KMS-11 (cell line): Measurements from ENCODE around the gene PEMT.

Experiments used
- H2AFZ ChIP-seq: fragments of 200-600 bp; sonication (generic); 2 replicates; pipeline ENCODE4 v1.6.1; 2016; ENCODE audit warnings: antibody characterized with exemption, mixed run types, low read depth
- H3K27ac ChIP-seq: fragments of 200-600 bp; sonication (generic); 2 replicates; pipeline ENCODE4 v1.6.1; 2016; ENCODE audit warnings: mild to moderate bottlenecking, mixed run types
- H3K27me3 ChIP-seq: fragments of 200-600 bp; sonication (generic); 2 replicates; pipeline ENCODE4 v1.6.1; 2017; ENCODE audit warnings: mild to moderate bottlenecking, low read depth, mixed run types, moderate library complexity; ENCODE audit not compliant: insufficient read depth
- H3K36me3 ChIP-seq: fragments of 200-600 bp; sonication (generic); 2 replicates; pipeline ENCODE4 v1.6.1; 2017; ENCODE audit warnings: mild to moderate bottlenecking, mixed run types; ENCODE audit not compliant: insufficient read depth
- H3K4me1 ChIP-seq: fragments of 200-600 bp; sonication (generic); 2 replicates; pipeline ENCODE4 v1.6.1; 2016; ENCODE audit warnings: mild to moderate bottlenecking, low read depth, mixed run types; ENCODE audit not compliant: poor library complexity, severe bottlenecking
- H3K4me2 ChIP-seq: fragments of 200-600 bp; sonication (generic); 2 replicates; pipeline ENCODE4 v1.7.0; 2016; ENCODE audit warnings: mild to moderate bottlenecking, mixed run types
- H3K4me3 ChIP-seq: fragments of 200-600 bp; sonication (generic); IDR thresholded peaks from 2 replicates; pipeline ENCODE4 v1.6.1; 2017; ENCODE audit warnings: low read depth, low read length, mixed read lengths; ENCODE audit not compliant: insufficient read depth
- H3K79me2 ChIP-seq: fragments of 200-600 bp; sonication (generic); 2 replicates; pipeline ENCODE4 v1.6.1; 2016; ENCODE audit warnings: low read depth, mixed run types; ENCODE audit not compliant: insufficient read depth
- H3K9ac ChIP-seq: fragments of 200-600 bp; sonication (generic); 2 replicates; pipeline ENCODE4 v1.6.1; 2016; ENCODE audit warnings: mild to moderate bottlenecking, mixed run types
- H4K20me1 ChIP-seq: fragments of 200-600 bp; sonication (generic); 2 replicates; pipeline ENCODE4 v1.6.1; 2016; ENCODE audit warnings: mild to moderate bottlenecking, mixed run types; ENCODE audit not compliant: insufficient read depth
- TF ChIP-seq, protein P1 (sequence below): fragments of 200-600 bp; sonication (generic); conservative IDR thresholded peaks from 2 replicates; pipeline ENCODE4 v1.6.1; 2017; ENCODE audit warnings: low read depth, mild to moderate bottlenecking, antibody characterized with exemption, low read length, moderate library complexity, mixed read lengths

The PEMT gene

DNA sequence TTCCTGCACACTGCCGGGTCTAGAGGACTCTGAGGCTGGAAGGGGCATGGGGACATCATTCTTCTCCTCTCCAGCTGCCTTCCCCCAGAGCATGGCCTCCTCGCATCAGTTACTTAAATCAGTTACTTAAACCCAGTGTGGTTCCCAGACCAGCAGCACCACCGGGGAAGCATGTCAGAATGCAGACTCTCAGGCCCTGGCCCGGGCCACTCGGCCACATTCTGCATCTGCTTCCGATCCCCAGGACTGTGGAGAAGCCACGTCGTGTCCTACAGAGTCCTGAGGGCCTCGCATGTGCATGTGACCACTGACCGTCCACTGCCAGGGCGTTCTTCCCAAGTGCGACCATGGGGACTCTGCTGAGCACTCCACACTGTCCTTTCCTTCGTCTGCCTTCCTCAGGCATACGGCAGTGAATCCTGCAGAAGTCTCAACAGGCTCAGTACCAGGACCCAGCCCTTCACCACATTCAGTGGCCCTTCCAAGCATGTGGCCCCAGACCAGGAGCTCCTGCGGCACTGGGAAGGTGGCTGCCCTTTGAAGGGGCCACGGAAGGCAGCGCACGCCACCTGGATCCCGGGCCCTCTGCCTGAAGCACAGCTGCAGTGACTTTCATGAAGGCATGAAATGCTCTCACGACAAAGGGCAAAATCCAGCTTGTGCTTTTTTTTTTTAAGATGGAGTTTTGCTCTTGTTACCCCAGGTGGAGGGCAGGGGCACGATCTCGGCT is 48.4 kb downstream of the PEMT start:
- Histone ChIP-seq H3K27me3 (no peaks in the 10 kb centered on the region), H3K36me3 (no peaks in the 10 kb centered on the region), H3K27ac (no peak overlapping the region), H3K79me2 (no peaks in the 10 kb centered on the region), H3K9ac (no peak overlapping the region), H3K4me1 (no peaks in the 10 kb centered on the region), H3K4me3 (no peak overlapping the region), H4K20me1 (no peaks in the 10 kb centered on the region), H2AFZ (no peak overlapping the region), H3K4me2 (no peak overlapping the region)
- TF ChIP-seq, protein P1, sequence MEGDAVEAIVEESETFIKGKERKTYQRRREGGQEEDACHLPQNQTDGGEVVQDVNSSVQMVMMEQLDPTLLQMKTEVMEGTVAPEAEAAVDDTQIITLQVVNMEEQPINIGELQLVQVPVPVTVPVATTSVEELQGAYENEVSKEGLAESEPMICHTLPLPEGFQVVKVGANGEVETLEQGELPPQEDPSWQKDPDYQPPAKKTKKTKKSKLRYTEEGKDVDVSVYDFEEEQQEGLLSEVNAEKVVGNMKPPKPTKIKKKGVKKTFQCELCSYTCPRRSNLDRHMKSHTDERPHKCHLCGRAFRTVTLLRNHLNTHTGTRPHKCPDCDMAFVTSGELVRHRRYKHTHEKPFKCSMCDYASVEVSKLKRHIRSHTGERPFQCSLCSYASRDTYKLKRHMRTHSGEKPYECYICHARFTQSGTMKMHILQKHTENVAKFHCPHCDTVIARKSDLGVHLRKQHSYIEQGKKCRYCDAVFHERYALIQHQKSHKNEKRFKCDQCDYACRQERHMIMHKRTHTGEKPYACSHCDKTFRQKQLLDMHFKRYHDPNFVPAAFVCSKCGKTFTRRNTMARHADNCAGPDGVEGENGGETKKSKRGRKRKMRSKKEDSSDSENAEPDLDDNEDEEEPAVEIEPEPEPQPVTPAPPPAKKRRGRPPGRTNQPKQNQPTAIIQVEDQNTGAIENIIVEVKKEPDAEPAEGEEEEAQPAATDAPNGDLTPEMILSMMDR, result no peak

- no peaks in the 10 kb centered on the region for H3K36me3 ChIP-seq
- H3K9ac ChIP-seq, result no peak overlapping the region
- no peak overlapping the region for H3K4me2 ChIP-seq
- no peaks in the 10 kb centered on the region for H4K20me1 ChIP-seq
- no peaks in the 10 kb centered on the region for H3K79me2 ChIP-seq
- no peak overlapping the region for H2AFZ ChIP-seq
- no peaks in the 10 kb centered on the region for H3K27me3 ChIP-seq
- TF ChIP-seq, protein P1, result no peak
- H3K4me1 ChIP-seq, result no peaks in the 10 kb centered on the region
- H3K4me3 ChIP-seq, result no peak overlapping the region
- no peak overlapping the region for H3K27ac ChIP-seq
Measured at GRCh38 chr17:17541640-17542001, 49.9 kb downstream of the PEMT start.

GRCh38 chr17:17540935-17541639 is 50.4 kb downstream of the PEMT start:
- no peaks in the 10 kb centered on the region for H3K4me1 ChIP-seq
- no peak overlapping the region for H3K9ac ChIP-seq
- TF ChIP-seq, protein P1, result no peak
- H3K4me2 ChIP-seq, result no peak overlapping the region
- H4K20me1 ChIP-seq, result no peaks in the 10 kb centered on the region
- H3K27ac ChIP-seq, result no peak overlapping the region
- H3K36me3 ChIP-seq, result no peaks in the 10 kb centered on the region
- no peak overlapping the region for H2AFZ ChIP-seq
- H3K79me2 ChIP-seq, result no peaks in the 10 kb centered on the region
- H3K4me3 ChIP-seq, result no peak overlapping the region
- H3K27me3 ChIP-seq, result no peaks in the 10 kb centered on the region

- Histone ChIP-seq H2AFZ (no peak overlapping the region), H3K4me2 (no peak overlapping the region), H3K4me3 (no peak overlapping the region), H4K20me1 (no peaks in the 10 kb centered on the region), H3K4me1 (no peaks in the 10 kb centered on the region), H3K27ac (no peak overlapping the region), H3K9ac (no peak overlapping the region), H3K27me3 (no peaks in the 10 kb centered on the region), H3K36me3 (no peaks in the 10 kb centered on the region), H3K79me2 (no peaks in the 10 kb centered on the region)
- TF ChIP-seq, protein P1, result no peak
Measured at GRCh38 chr17:17540278-17540906, 51.1 kb downstream of the PEMT start.
